GM18867 (cell line): ENCODE measurements around the gene DTWD2.
"Not testable (repeated sequence)": the region's sequence is repeated elsewhere in the genome, so short reads cannot be mapped to it uniquely, and the experiment has no call there.

Source experiments
- ATAC-seq: cut with Tn5 transposase; IDR thresholded peaks from one replicate; pipeline ENCODE4 v1.9.1; 2021; ENCODE audit warnings: mild to moderate bottlenecking, moderate library complexity; ENCODE audit not compliant: unreplicated experiment

DTWD2 gene

GRCh38 chr5:118882666-118883065 is 105.7 kb downstream of the DTWD2 start:
- ATAC-seq = no peak

- ATAC-seq = not testable (repeated sequence)
These were observed 111.5 kb downstream of the DTWD2 start for GRCh38 chr5:118876852-118877251.

- no peak for ATAC-seq
These were observed 113.2 kb downstream of the DTWD2 start for GRCh38 chr5:118875131-118875530.

- ATAC-seq = no peak
These were observed 114.9 kb downstream of the DTWD2 start for GRCh38 chr5:118873417-118873816.

- ATAC-seq = no peak
These were observed 125.0 kb downstream of the DTWD2 start for GRCh38 chr5:118863345-118863744.

- no peak for ATAC-seq
These were observed 125.8 kb downstream of the DTWD2 start for GRCh38 chr5:118862596-118862995.

GRCh38 chr5:118857700-118858099 is 130.6 kb downstream of the DTWD2 start:
- ATAC-seq = no peak

GRCh38 chr5:118854819-118855218 is 133.5 kb downstream of the DTWD2 start:
- no peak for ATAC-seq

- ATAC-seq = not testable (repeated sequence)
These were observed 136.6 kb downstream of the DTWD2 start for GRCh38 chr5:118851785-118852184.

- ATAC-seq = not testable (repeated sequence)
These were observed 138.8 kb downstream of the DTWD2 start for GRCh38 chr5:118849507-118849906.

- ATAC-seq = no peak
These were observed 144.0 kb downstream of the DTWD2 start for GRCh38 chr5:118844351-118844750.

GRCh38 chr5:118834710-118835109 is 153.6 kb downstream of the DTWD2 start:
- no peak for ATAC-seq

GRCh38 chr5:118832974-118833373 is 155.4 kb downstream of the DTWD2 start:
- ATAC-seq = no peak

- no peak for ATAC-seq
These were observed 163.1 kb downstream of the DTWD2 start for GRCh38 chr5:118825226-118825625.

- ATAC-seq = peak; percentile 88
These were observed 169.7 kb downstream of the DTWD2 start for GRCh38 chr5:118818604-118819003.

- no peak for ATAC-seq
These were observed 179.9 kb downstream of the DTWD2 start for GRCh38 chr5:118808441-118808840.

GRCh38 chr5:118806571-118806970 is 181.8 kb downstream of the DTWD2 start:
- no peak for ATAC-seq

GRCh38 chr5:118802335-118802734 is 186.0 kb downstream of the DTWD2 start:
- ATAC-seq = peak; percentile 45

- no peak for ATAC-seq
These were observed 192.3 kb downstream of the DTWD2 start for GRCh38 chr5:118796081-118796480.

- ATAC-seq = no peak
These were observed 194.1 kb downstream of the DTWD2 start for GRCh38 chr5:118794281-118794680.

- ATAC-seq = no peak
These were observed 194.7 kb downstream of the DTWD2 start for GRCh38 chr5:118793652-118794051.

- ATAC-seq = no peak
These were observed 195.3 kb downstream of the DTWD2 start for GRCh38 chr5:118793091-118793490.

- peak; percentile 94 for ATAC-seq
These were observed 196.2 kb downstream of the DTWD2 start for GRCh38 chr5:118791926-118792734.
